Neuronal stem cell (in vitro differentiated cells): Measurements from ENCODE around the gene COX20.
A peak's percentile ranks its signal among the peaks of the same experiment; 100 is the strongest.

Source experiments
- DNase-seq: peaks from one replicate; pipeline ENCODE4 v3.0.0-alpha.2; 2013; ENCODE audit warnings: low spot score
- H2AFZ ChIP-seq: one replicate; pipeline ENCODE4 v1.6.1; 2013; ENCODE audit warnings: mild to moderate bottlenecking, low read length, inconsistent platforms
- H2AK5ac ChIP-seq: 2 replicates; pipeline ENCODE4 v1.6.1; 2013; ENCODE audit warnings: low read depth, mild to moderate bottlenecking, inconsistent platforms, low read length, moderate library complexity, mixed read lengths
- H2BK120ac ChIP-seq: 2 replicates; pipeline ENCODE4 v1.6.1; 2013; ENCODE audit warnings: low read depth, mild to moderate bottlenecking, inconsistent platforms, low read length, moderate library complexity, mixed read lengths
- H2BK12ac ChIP-seq: one replicate; pipeline ENCODE4 v1.6.1; 2013; ENCODE audit warnings: low read length, inconsistent platforms
- H2BK15ac ChIP-seq: 2 replicates; pipeline ENCODE4 v1.6.1; 2013; ENCODE audit warnings: mild to moderate bottlenecking, low read length, inconsistent platforms, mixed read lengths
- H2BK5ac ChIP-seq: one replicate; pipeline ENCODE4 v1.6.1; 2013; ENCODE audit warnings: inconsistent platforms, mild to moderate bottlenecking, low read length, moderate library complexity
- H3K14ac ChIP-seq: one replicate; pipeline ENCODE4 v1.6.1; 2013; ENCODE audit warnings: low read length, inconsistent platforms
- H3K18ac ChIP-seq: 2 replicates; pipeline ENCODE4 v1.6.1; 2013; ENCODE audit warnings: low read length, inconsistent platforms
- H3K23ac ChIP-seq: 2 replicates; pipeline ENCODE4 v1.6.1; 2013; ENCODE audit warnings: low read depth, mild to moderate bottlenecking, mixed read lengths, low read length, inconsistent platforms; ENCODE audit not compliant: poor library complexity
- H3K27ac ChIP-seq: replicated peaks from 3 replicates; pipeline ENCODE4 v1.5.1; 2013; ENCODE audit warnings: low read length, inconsistent platforms
- H3K27me3 ChIP-seq, 3 experiments: 2 replicates each; pipeline ENCODE4 v1.6.1; 2013; ENCODE audit warnings: low read length in 3 of 3, mild to moderate bottlenecking in 2 of 3, inconsistent platforms in 1 of 3, low read depth in 1 of 3, mixed read lengths in 1 of 3, moderate library complexity in 1 of 3; ENCODE audit not compliant: control insufficient read depth in 3 of 3, insufficient read depth in 3 of 3
- H3K36me3 ChIP-seq, 2 donors: replicated peaks in 1 of 2; 2 replicates each; pipeline ENCODE4 v1.6.1; 2013; ENCODE audit warnings: low read length in 2 of 2; ENCODE audit not compliant: control insufficient read depth in 2 of 2, insufficient read depth in 2 of 2
- H3K4ac ChIP-seq: 2 replicates; pipeline ENCODE4 v1.6.1; 2013; ENCODE audit warnings: inconsistent platforms, mild to moderate bottlenecking, low read length, moderate library complexity
- H3K4me1 ChIP-seq, 2 donors: 1 replicate in 1 of 2; 2 replicates in 1 of 2; pipeline ENCODE4 v1.6.1; 2013; ENCODE audit warnings: low read length in 2 of 2, low read depth in 1 of 2; ENCODE audit not compliant: control insufficient read depth in 2 of 2, insufficient read depth in 1 of 2
- H3K4me2 ChIP-seq: one replicate; pipeline ENCODE4 v1.6.1; 2013; ENCODE audit warnings: mild to moderate bottlenecking, low read length, inconsistent platforms; ENCODE audit not compliant: insufficient read depth, poor library complexity, severe bottlenecking
- H3K4me3 ChIP-seq, 2 donors: 2 replicates each; pipeline ENCODE4 v1.5.1; 2013; ENCODE audit warnings: low read length in 2 of 2, mild to moderate bottlenecking in 2 of 2, inconsistent platforms in 1 of 2, moderate library complexity in 1 of 2
- H3K79me1 ChIP-seq: one replicate; pipeline ENCODE4 v1.6.1; 2013; ENCODE audit warnings: low read depth, mild to moderate bottlenecking, inconsistent platforms, low read length, moderate library complexity
- H3K9ac ChIP-seq: one replicate; pipeline ENCODE4 v1.6.1; 2013; ENCODE audit warnings: mild to moderate bottlenecking, low read depth, low read length, inconsistent platforms; ENCODE audit not compliant: poor library complexity
- H3K9me3 ChIP-seq, 2 donors: replicated peaks in 1 of 2; 2 replicates each; pipeline versions ENCODE3 to v1.6.1; 2013; ENCODE audit warnings: low read length in 2 of 2, mild to moderate bottlenecking in 2 of 2, inconsistent platforms in 1 of 2, low read depth in 1 of 2, mixed read lengths in 1 of 2, moderate library complexity in 1 of 2; ENCODE audit not compliant: control insufficient read depth in 2 of 2, insufficient read depth in 1 of 2
- H4K8ac ChIP-seq: one replicate; pipeline ENCODE4 v1.6.1; 2013; ENCODE audit warnings: low read depth, mild to moderate bottlenecking, inconsistent platforms, low read length, moderate library complexity
- H4K91ac ChIP-seq: one replicate; pipeline ENCODE4 v1.6.1; 2013; ENCODE audit warnings: low read length, low read depth, mild to moderate bottlenecking, inconsistent platforms; ENCODE audit not compliant: poor library complexity
- WGBS, 2 donors: extraction: QIAGEN DNeasy Blood & Tissue Kit; methylation state at CpG; one replicate each; pipeline ENCODE4 v1.1.7; 2013; ENCODE audit warnings: missing lambda C conversion rate in 2 of 2, mixed read lengths in 1 of 2; ENCODE audit not compliant: insufficient read length in 2 of 2, insufficient replicate concordance in 1 of 2; ENCODE audit errors: extremely low coverage in 2 of 2; 5-methylcytosine and 5-hydroxymethylcytosine counted together

COX20 gene

DNA sequence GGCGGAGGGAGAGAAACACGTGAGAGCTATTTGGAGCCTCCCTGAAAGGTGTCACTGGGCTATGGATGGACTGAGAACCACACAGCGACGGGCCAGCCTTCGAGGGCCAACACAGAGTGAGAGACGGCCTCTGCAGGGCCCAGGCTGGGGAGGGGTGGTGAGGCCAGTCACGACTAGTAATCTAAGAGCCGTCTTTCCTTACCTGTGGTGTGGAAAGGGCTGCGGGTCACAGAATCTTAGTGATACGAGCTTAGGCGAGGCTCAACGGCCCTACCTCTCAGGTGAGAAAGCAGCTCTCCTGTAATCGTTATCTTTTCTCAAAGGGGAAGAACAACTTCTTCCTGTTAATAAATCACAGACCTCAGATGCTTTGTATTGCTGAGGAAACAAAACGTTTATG lies 33.4 kb upstream of the COX20 start:
- no peaks in the 10 kb centered on the region for H3K27me3 ChIP-seq
- no peak overlapping the region for H2BK120ac ChIP-seq
- H2AFZ ChIP-seq, result no peak overlapping the region
- no peak overlapping the region for H3K4ac ChIP-seq
- H3K9me3 ChIP-seq, result no peaks in the 10 kb centered on the region
- H2BK12ac ChIP-seq, result no peak overlapping the region
- H2BK5ac ChIP-seq, result no peak overlapping the region
- no peak overlapping the region for H3K14ac ChIP-seq
- H3K23ac ChIP-seq, result no peak overlapping the region
- DNase-seq, result no peak
- H4K91ac ChIP-seq, result no peak overlapping the region
- H2BK15ac ChIP-seq, result no peak overlapping the region
- no peaks in the 10 kb centered on the region for H3K4me1 ChIP-seq
- no peaks in the 10 kb centered on the region for H3K36me3 ChIP-seq
- H3K4me3 ChIP-seq, result no peak overlapping the region
- peak overlapping the region; percentile 35 for H3K18ac ChIP-seq
- no peak overlapping the region for H3K27ac ChIP-seq
- no peak overlapping the region for H2AK5ac ChIP-seq
- H3K79me1 ChIP-seq, result no peaks in the 10 kb centered on the region
- no peak overlapping the region for H3K9ac ChIP-seq
- WGBS, 2 donors, result no CpG with 5 or more reads among the region's 14 CpGs
- no peak overlapping the region for H4K8ac ChIP-seq
- no peak overlapping the region for H3K4me2 ChIP-seq

- H3K14ac ChIP-seq, result no peak overlapping the region
- no CpG with 5 or more reads among the region's 16 CpGs for WGBS, 2 donors
Measured at GRCh38 chr1:244802556-244803239, 32.8 kb upstream of the COX20 start.

DNA sequence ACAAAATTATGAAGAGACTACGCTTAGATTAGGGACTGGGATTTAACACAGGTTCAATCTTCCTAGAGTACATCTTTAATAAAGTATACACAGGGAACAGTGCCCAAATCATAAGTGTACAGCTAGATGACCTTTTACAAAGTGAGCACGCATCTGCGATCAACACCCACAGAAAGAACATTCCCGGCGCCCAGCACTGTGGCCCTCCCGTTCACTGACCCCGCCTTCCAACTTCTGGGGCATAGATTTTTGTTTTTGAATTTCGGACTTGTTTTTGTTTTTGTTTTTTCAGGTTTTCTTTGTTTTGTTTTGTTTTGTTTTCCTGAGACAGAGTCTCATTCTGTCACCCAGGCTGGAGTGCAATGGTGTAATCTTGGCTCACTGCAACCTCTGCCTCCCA lies 30.6 kb upstream of the COX20 start:
- H2AK5ac ChIP-seq, result no peak overlapping the region
- H4K91ac ChIP-seq, result no peak overlapping the region
- no peak overlapping the region for H2BK120ac ChIP-seq
- H3K27me3 ChIP-seq, result no peaks in the 10 kb centered on the region
- no peak overlapping the region for H3K14ac ChIP-seq
- no peak overlapping the region for H3K27ac ChIP-seq
- H3K79me1 ChIP-seq, result no peaks in the 10 kb centered on the region
- no peak overlapping the region for H3K18ac ChIP-seq
- no peak overlapping the region for H3K4me2 ChIP-seq
- no peaks in the 10 kb centered on the region for H3K9me3 ChIP-seq
- H2BK15ac ChIP-seq, result no peak overlapping the region
- DNase-seq, result no peak
- no peaks in the 10 kb centered on the region for H3K36me3 ChIP-seq
- H3K4ac ChIP-seq, result no peak overlapping the region
- no CpG with 5 or more reads among the region's 8 CpGs for WGBS, 2 donors
- no peak overlapping the region for H2BK5ac ChIP-seq
- no peak overlapping the region for H3K9ac ChIP-seq
- no peak overlapping the region for H3K23ac ChIP-seq
- H3K4me3 ChIP-seq, result no peak overlapping the region
- H3K4me1 ChIP-seq, result no peaks in the 10 kb centered on the region
- H2BK12ac ChIP-seq, result no peak overlapping the region
- H4K8ac ChIP-seq, result no peak overlapping the region
- H2AFZ ChIP-seq, result no peak overlapping the region

More at GRCh38 chr1:244802556-244803239, 32.8 kb upstream of the COX20 start:
- Histone ChIP-seq H3K4ac (no peak overlapping the region), H4K8ac (no peak overlapping the region), H3K9me3 (no peaks in the 10 kb centered on the region), H3K36me3 (no peaks in the 10 kb centered on the region), H2BK15ac (no peak overlapping the region), H2BK5ac (no peak overlapping the region), H2BK120ac (no peak overlapping the region), H3K27ac (no peak overlapping the region), H3K79me1 (no peaks in the 10 kb centered on the region), H3K4me2 (no peak overlapping the region), H3K18ac (peak overlapping the region; percentile 42), H3K27me3 (no peaks in the 10 kb centered on the region), H2AFZ (peak overlapping the region; percentile 35), H3K23ac (no peak overlapping the region), H4K91ac (no peak overlapping the region), H2AK5ac (no peak overlapping the region), H3K4me1 (no peaks in the 10 kb centered on the region), H3K4me3 (no peak overlapping the region), H3K9ac (no peak overlapping the region), H2BK12ac (no peak overlapping the region)
- DNase-seq, result no peak

DNA sequence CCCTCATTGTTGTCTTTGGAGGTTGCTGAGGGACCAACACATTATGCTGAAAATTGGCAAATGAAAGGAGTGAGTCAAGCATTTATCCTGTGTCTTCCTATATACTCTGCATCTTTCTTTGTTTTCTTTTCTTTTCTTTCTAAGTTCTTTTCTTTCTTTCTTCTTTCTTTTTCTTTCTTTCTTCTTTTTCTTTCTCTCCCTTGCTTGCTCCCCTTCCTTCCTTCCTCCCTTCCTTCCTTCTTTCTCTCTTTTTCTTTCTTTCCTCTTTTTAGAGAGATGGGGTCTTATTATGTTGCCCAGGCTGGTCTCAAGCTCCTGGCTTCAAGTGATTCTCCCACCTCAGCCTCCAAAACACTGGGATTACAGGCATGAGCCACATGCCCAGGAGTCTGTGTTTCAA lies 28.3 kb upstream of the COX20 start:
- no peak overlapping the region for H2AFZ ChIP-seq
- H2AK5ac ChIP-seq, result no peak overlapping the region
- no peak overlapping the region for H2BK5ac ChIP-seq

More for the DNA sequence above, 28.3 kb upstream of the COX20 start:
- H3K9me3 ChIP-seq, result no peaks in the 10 kb centered on the region
- H3K14ac ChIP-seq, result no peak overlapping the region
- H4K8ac ChIP-seq, result no peak overlapping the region
- no peak overlapping the region for H3K4ac ChIP-seq
- DNase-seq, result no peak
- no peaks in the 10 kb centered on the region for H3K27me3 ChIP-seq
- no peaks in the 10 kb centered on the region for H3K4me1 ChIP-seq
- no peak overlapping the region for H2BK15ac ChIP-seq
- no peak overlapping the region for H3K4me2 ChIP-seq
- no peak overlapping the region for H3K23ac ChIP-seq
- H3K18ac ChIP-seq, result no peak overlapping the region
- no peak overlapping the region for H3K4me3 ChIP-seq
- H2BK120ac ChIP-seq, result no peak overlapping the region
- H4K91ac ChIP-seq, result no peak overlapping the region
- H3K9ac ChIP-seq, result no peak overlapping the region
- H3K36me3 ChIP-seq, result no peaks in the 10 kb centered on the region
- no peak overlapping the region for H3K27ac ChIP-seq
- no peaks in the 10 kb centered on the region for H3K79me1 ChIP-seq
- no peak overlapping the region for H2BK12ac ChIP-seq
